Coronary artery (tissue), 2 donors: ENCODE data around the gene GAST.

Experiments
- DNase-seq: peaks from one replicate; pipeline ENCODE4 v3.0.0-alpha.2; 2017; ENCODE audit warnings: low spot score
- H3K27ac ChIP-seq, 2 donors: fragments of 200-600 bp; sonication (generic); one replicate each; pipeline ENCODE4 v1.5.1; 2016 to 2019
- H3K4me3 ChIP-seq: fragments of 200-600 bp; sonication (generic); 2 replicates; pipeline ENCODE4 v1.5.1; 2016; ENCODE audit warnings: mild to moderate bottlenecking, moderate library complexity
- TF ChIP-seq, protein P1 (sequence below): fragments of 200-600 bp; sonication (generic); IDR thresholded peaks from one replicate; pipeline ENCODE4 v1.5.1; 2019; ENCODE audit warnings: antibody characterized with exemption

The GAST gene

DNA sequence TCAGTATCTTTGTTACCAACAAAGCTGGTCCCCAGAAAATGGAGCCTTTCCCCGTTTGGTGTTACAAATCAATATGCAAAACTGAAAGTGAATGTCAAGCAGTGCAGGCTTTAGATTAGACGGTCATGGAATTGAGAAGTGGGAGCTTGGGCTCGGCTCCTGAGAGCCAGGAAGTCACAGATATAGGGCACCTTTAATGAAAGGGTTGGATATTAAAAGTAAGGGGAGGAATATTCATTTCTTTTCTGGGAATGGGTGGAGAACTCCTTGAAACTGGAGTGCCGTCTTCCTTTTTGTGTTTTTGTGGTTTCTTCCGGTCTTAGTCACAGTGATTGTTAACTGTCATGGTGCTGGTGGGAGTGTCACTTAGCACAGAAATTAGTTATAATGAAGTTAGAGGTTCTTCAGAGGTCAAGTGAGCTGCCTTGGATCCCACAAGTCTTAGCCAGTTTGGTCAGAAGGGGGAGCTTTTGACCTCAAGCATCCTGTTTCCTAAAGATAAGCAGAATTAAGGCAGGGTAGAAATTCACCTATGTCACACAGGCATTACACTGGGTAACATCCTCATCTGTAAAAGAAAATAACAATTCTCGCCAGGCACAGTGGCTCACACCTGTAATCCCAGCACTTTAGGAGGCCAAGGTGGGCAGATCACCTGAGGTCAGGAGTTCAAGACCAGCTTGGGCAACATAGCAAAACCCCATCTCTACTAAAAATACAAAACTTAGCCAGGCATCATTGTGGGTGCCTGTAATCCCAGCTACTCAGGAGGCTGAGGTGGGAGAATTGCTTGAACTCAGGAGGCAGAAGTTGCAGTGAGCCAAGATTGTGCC lies 33.0 kb upstream of the GAST start:
- no peak for DNase-seq
- TF ChIP-seq, protein P1, sequence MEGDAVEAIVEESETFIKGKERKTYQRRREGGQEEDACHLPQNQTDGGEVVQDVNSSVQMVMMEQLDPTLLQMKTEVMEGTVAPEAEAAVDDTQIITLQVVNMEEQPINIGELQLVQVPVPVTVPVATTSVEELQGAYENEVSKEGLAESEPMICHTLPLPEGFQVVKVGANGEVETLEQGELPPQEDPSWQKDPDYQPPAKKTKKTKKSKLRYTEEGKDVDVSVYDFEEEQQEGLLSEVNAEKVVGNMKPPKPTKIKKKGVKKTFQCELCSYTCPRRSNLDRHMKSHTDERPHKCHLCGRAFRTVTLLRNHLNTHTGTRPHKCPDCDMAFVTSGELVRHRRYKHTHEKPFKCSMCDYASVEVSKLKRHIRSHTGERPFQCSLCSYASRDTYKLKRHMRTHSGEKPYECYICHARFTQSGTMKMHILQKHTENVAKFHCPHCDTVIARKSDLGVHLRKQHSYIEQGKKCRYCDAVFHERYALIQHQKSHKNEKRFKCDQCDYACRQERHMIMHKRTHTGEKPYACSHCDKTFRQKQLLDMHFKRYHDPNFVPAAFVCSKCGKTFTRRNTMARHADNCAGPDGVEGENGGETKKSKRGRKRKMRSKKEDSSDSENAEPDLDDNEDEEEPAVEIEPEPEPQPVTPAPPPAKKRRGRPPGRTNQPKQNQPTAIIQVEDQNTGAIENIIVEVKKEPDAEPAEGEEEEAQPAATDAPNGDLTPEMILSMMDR, result no peak
- H3K27ac ChIP-seq, result peak overlapping the region in 1 of 2 donors; percentile 77
- H3K4me3 ChIP-seq, result peak overlapping the region; percentile 42

DNA sequence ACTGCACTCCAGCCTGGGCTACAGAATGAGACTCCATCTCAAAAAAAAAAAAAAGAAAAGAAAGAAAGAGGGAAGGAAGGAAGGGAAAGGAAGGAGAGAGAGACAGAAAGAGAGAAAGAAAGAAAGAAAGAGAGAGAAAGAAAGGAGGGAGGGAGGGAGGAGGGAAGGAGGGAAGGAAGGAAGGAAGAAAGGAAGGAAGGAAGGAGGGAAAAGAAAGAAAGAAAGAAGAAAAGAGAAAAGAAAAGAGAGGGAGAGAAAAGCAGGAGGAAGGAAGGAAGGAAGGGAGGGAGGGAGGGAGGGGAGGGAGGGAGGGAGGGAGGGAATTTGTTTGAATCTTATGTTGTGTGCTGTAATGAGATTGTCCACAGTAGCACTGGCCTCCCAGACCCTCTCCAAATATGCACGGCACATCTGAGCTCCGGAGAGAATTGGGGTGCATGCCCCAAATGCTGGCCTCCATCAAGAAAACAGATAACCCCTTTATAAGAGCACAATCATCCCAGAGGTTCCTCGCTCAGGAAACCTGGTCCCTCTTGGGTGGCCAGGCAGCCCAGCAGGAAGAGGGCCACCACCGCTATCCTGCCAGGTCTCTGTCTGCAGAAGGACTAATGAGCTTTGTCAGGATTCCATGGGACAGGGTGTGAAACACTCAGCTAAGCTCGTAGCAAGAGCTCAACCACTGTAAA lies 32.2 kb upstream of the GAST start:
- Histone ChIP-seq H3K4me3 (no peak overlapping the region), H3K27ac (peak overlapping the region in 1 of 2 donors; percentile 77)
- DNase-seq, result no peak
- TF ChIP-seq, protein P1, result no peak

DNA sequence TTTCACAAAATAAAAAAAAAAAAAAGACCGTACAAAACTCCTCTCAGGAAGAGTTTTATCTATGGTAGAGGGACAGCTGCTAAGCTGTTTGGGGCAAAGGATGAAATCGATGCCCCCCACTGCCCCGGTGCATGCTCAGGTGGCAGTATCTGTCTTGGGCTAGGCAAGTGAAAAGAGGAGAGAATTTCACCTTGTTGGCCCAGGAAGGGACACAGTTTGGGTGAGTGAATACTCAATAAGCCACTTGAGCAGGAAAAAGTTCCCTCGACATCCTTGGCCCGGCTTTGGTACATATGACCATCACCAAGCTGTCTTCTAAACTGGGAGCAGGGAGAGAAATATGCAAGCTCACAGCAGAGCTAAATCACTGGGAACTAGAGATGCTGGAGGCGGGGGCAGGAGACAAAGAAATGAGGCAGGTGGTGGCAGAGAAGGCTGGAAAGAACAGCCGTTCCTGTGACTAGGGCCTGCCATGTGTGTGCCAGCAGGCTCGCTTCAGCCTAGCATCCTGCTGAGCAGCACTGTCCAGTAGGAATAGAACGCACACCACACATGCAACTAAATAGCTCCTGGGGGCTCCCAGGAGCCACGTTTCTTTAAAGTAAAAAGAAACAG lies 31.6 kb upstream of the GAST start:
- TF ChIP-seq, protein P1, result no peak
- no peak overlapping the region for H3K27ac ChIP-seq

DNA sequence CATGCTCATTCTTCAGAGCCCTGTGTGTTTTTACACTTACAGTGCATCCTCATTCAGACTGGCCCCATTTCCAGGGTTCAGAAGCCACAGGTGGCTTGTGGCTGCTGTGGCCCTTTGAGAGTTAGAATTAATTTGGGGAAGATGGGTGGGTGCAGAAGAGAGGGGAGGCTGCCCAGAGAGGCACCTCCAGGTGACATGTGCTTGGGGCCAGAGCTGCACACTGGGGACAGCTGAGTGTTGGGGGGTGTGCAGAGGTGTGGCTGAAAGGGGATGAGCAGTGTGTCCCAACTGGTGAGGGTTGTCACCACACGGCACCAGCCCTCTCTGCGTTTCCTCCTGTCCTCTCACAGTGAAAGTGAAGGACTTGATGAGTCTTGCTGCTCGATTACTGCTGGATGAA lies 30.4 kb upstream of the GAST start:
- TF ChIP-seq, protein P1, result no peak
- no peak for DNase-seq
- no peak overlapping the region for H3K27ac ChIP-seq
- H3K4me3 ChIP-seq, result no peak overlapping the region

More for the DNA sequence above, 31.6 kb upstream of the GAST start:
- H3K4me3 ChIP-seq, result no peak overlapping the region
- DNase-seq, result no peak

DNA sequence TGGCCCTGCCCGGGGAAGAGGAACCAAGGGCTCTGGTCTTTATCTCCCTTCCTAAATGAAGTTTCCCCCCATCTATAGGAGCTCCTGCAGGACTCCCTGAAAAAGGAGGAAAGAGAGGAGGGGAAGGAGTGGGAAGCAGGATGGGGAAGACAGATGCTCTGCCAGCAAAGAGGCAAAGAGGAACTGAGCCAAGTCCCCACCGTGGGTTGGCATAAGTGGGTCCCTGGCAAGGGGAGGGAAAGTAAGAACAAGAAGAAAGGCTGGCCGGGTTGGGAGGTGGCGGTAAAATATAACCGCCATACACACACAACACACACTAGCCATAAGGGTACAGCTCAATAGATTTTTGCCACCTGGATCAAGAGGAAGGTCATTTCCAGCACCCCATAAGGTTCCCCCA lies 29.5 kb upstream of the GAST start:
- TF ChIP-seq, protein P1, result no peak
- H3K27ac ChIP-seq, result no peak overlapping the region
- no peak overlapping the region for H3K4me3 ChIP-seq
- DNase-seq, result no peak

DNA sequence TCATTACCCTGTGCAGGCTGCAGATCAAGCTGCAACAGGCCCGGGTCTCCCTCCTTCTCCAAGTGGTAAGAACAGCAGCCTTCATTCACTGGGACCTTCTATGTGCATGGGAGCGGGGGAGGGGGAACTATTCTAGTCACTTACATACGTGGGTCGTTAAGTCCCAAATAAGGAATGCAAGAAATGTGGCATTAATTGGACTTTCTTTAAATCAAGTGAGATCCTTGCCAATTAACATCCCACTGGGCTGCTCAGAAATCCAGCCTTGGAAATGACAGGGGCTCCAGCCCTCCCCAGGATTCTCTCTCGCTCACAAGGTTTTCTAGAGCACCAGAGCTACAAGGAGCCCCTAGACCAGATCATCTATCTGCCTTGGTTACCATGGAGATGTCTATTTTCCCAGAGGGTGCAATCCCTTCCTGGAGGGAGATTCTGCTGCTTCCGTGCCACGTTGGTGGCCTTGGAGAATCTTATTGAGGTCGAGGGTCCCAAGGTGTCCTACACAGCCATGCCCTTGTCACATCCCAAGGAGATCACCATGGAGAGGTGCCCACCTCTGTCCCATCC lies 28.6 kb upstream of the GAST start:
- TF ChIP-seq, protein P1, result no peak
- Histone ChIP-seq H3K27ac (no peak overlapping the region), H3K4me3 (no peak overlapping the region)
- no peak for DNase-seq
